T-helper 17 cell (primary cell): Measurements from ENCODE around the gene PARD3. TPM values are rescaled to one million over a fixed set of nuclear protein-coding genes. Genes with fewer than 3 reads are reported as not detected.
"Not testable (repeated sequence)": the region's sequence is repeated elsewhere in the genome, so short reads cannot be mapped to it uniquely, and the experiment has no call there.

Experiments
- ATAC-seq: fragments of 150-1000 bp; cut with Tn5 transposase; 2 replicates; pipeline ENCODE4 v1.10.0; 2021; ENCODE audit warnings: mild to moderate bottlenecking, moderate library complexity
- DNase-seq, 3 donors: peaks; one replicate each; pipeline versions ENCODE4 v3.0.0 to v3.0.0-alpha.2; 2020 to 2021
- H3K9me3 ChIP-seq: one replicate; pipeline ENCODE4 v1.7.0; 2013; ENCODE audit warnings: low read length, mild to moderate bottlenecking; ENCODE audit not compliant: control insufficient read depth, poor library complexity, severe bottlenecking
- H3K27ac Mint-ChIP-seq: one replicate; pipeline ENCODE4 v1.8.0; 2022; ENCODE audit warnings: mild to moderate bottlenecking, moderate library complexity, mixed read lengths
- H3K27me3 Mint-ChIP-seq: one replicate; pipeline ENCODE4 v1.8.0; 2022; ENCODE audit warnings: mixed read lengths
- H3K36me3 Mint-ChIP-seq: one replicate; pipeline ENCODE4 v1.8.0; 2022; ENCODE audit warnings: low read depth, mixed read lengths
- H3K4me1 Mint-ChIP-seq: one replicate; pipeline ENCODE4 v1.8.0; 2022; ENCODE audit warnings: mild to moderate bottlenecking, mixed read lengths
- H3K4me3 Mint-ChIP-seq: one replicate; pipeline ENCODE4 v1.8.0; 2022; ENCODE audit warnings: mild to moderate bottlenecking, moderate library complexity, mixed read lengths
- total RNA-seq, 4 donors: library from RNA in 2 of 4; stranded (reverse) in 2 of 4; gene quantifications; one replicate each; pipeline ENCODE4 v1.2.3 and lab custom pipeline; 2022 to 2026

PARD3 gene
- total RNA-seq, 2 donors from 2014 or later = 0.32 to 8.2 TPM

- Mint-ChIP-seq H3K36me3 (no peaks in the 10 kb centered on the region), H3K4me3 (no peak overlapping the region), H3K27ac (no peak overlapping the region), H3K4me1 (peaks cover 10% of the 10 kb centered on the region), H3K27me3 (peaks cover 55% of the 10 kb centered on the region)
- no peaks in the 10 kb centered on the region for H3K9me3 ChIP-seq
- DNase-seq (no peak), ATAC-seq (no peak)
Measured at GRCh38 chr10:34655286-34656170, 159.6 kb downstream of the PARD3 start.

DNA sequence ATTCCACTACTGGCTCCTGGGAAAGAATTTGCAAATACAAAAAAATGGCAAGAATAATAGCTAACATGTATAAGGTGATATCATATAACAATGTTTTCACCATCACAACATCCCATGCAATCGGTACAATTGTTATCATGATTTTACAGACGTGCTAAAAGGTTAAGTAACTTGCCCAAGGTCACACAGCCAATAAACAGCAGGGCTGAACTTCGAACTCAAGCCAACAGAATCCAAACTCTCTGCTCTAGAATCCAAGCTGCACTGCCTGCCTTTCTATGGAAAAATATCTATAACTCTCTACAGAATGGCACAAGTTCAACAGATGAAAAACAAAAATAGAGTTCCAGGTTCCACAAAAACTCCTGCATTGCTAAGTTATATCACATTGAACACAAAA, 160.9 kb downstream of the PARD3 start:
- no peaks in the 10 kb centered on the region for H3K9me3 ChIP-seq
- Mint-ChIP-seq H3K4me1 (peaks cover 10% of the 10 kb centered on the region), H3K27ac (no peak overlapping the region), H3K36me3 (no peaks in the 10 kb centered on the region), H3K27me3 (peaks cover 57% of the 10 kb centered on the region), H3K4me3 (no peak overlapping the region)
- ATAC-seq = no peak
- DNase-seq = no peak

GRCh38 chr10:34653530-34653929, 161.6 kb downstream of the PARD3 start:
- ATAC-seq (no peak), DNase-seq (no peak)
- no peaks in the 10 kb centered on the region for H3K36me3 Mint-ChIP-seq
- H3K27ac Mint-ChIP-seq = no peak overlapping the region
- H3K4me3 Mint-ChIP-seq = no peak overlapping the region
- peaks cover 62% of the 10 kb centered on the region for H3K27me3 Mint-ChIP-seq
- H3K4me1 Mint-ChIP-seq = peaks cover 10% of the 10 kb centered on the region
- H3K9me3 ChIP-seq = no peaks in the 10 kb centered on the region

- no peak overlapping the region for H3K27ac Mint-ChIP-seq
- no peak for DNase-seq
- H3K4me1 Mint-ChIP-seq = peaks cover 10% of the 10 kb centered on the region
- H3K9me3 ChIP-seq = no peaks in the 10 kb centered on the region
- H3K4me3 Mint-ChIP-seq = no peak overlapping the region
- no peaks in the 10 kb centered on the region for H3K36me3 Mint-ChIP-seq
- peaks cover 63% of the 10 kb centered on the region for H3K27me3 Mint-ChIP-seq
- no peak for ATAC-seq
Measured at GRCh38 chr10:34651416-34652195, 163.5 kb downstream of the PARD3 start.

DNA sequence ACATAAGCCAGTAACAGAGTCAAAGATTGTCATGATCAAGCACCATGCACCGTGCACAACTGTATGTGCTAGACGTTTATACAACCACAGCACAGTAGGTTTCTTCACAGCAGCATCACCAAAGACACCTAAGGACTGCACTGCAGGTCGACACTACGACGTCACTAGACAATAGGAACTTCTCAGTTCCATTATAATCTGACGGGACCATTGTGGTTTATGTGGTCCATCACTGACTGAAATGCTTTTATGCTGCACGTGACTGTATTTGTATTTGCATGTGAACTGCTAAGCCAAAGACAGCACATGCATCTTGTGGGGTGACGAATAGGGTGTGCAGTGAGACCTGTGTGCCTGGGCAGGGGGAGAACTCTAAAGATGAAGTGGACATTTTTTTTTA, 164.9 kb downstream of the PARD3 start:
- no peaks in the 10 kb centered on the region for H3K9me3 ChIP-seq
- ATAC-seq (no peak), DNase-seq (no peak)
- no peak overlapping the region for H3K4me3 Mint-ChIP-seq
- no peak overlapping the region for H3K27ac Mint-ChIP-seq
- peaks cover 60% of the 10 kb centered on the region for H3K27me3 Mint-ChIP-seq
- no peaks in the 10 kb centered on the region for H3K36me3 Mint-ChIP-seq
- H3K4me1 Mint-ChIP-seq = peaks cover 6% of the 10 kb centered on the region

GRCh38 chr10:34649385-34649784, 165.7 kb downstream of the PARD3 start:
- H3K4me3 Mint-ChIP-seq = no peak overlapping the region
- DNase-seq (no peak), ATAC-seq (no peak)
- H3K27ac Mint-ChIP-seq = no peak overlapping the region
- no peaks in the 10 kb centered on the region for H3K4me1 Mint-ChIP-seq
- H3K36me3 Mint-ChIP-seq = no peaks in the 10 kb centered on the region
- peaks cover 52% of the 10 kb centered on the region for H3K27me3 Mint-ChIP-seq
- H3K9me3 ChIP-seq = no peaks in the 10 kb centered on the region

- H3K4me3 Mint-ChIP-seq = no peak overlapping the region
- no peaks in the 10 kb centered on the region for H3K36me3 Mint-ChIP-seq
- DNase-seq (no peak), ATAC-seq (no peak)
- H3K27me3 Mint-ChIP-seq = peaks cover 47% of the 10 kb centered on the region
- H3K27ac Mint-ChIP-seq = no peak overlapping the region
- H3K4me1 Mint-ChIP-seq = no peaks in the 10 kb centered on the region
- no peaks in the 10 kb centered on the region for H3K9me3 ChIP-seq
Measured at GRCh38 chr10:34648919-34649318, 166.2 kb downstream of the PARD3 start.

DNA sequence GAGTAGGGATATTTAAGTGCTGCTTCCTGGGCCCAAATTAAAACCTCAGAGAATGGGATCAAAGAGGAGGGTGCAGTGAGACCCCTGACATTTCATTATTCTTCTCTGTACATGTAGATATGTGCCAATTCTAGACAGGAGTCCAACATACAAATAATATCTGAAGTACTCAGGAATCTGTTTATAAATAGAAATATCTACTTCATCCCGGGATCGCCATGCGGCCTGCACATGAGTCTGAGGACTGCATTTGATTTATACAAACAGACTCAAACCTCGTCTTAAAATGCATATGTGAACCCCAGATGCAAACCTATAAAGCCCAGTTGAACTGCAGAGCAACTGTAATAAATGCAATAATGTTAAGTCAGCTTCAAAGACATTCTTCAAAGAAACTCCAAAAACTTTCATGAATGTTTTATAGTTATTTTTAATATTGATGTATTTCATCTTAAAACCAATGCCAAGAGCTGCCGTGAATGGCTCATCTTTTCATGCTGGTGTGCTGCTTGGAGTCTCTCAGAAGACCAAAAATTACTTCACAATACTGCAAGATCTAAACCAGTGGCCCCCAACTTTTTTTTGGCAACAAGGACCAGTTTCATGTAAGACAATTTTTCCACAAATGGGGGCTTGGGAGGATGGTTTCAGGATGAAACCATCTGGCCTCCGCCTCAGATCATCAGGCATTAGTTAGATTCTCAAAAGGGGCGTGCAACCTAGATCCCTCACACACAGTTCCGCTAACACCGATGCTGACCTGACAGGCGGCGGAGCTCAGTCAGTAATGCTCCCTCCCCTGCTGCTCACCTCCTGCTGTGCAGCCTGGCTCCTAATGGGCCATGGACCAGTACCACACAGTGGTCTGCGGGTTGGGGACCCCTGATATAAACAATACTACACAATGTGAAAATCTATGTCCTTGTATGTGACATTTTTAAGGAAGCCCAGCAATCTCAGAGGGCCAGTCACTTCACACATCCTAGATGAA, 166.9 kb downstream of the PARD3 start:
- DNase-seq = no peak
- Mint-ChIP-seq H3K36me3 (no peaks in the 10 kb centered on the region), H3K4me3 (no peak overlapping the region), H3K4me1 (no peaks in the 10 kb centered on the region), H3K27me3 (peaks cover 47% of the 10 kb centered on the region), H3K27ac (no peak overlapping the region)
- no peaks in the 10 kb centered on the region for H3K9me3 ChIP-seq
- no peak for ATAC-seq

DNA sequence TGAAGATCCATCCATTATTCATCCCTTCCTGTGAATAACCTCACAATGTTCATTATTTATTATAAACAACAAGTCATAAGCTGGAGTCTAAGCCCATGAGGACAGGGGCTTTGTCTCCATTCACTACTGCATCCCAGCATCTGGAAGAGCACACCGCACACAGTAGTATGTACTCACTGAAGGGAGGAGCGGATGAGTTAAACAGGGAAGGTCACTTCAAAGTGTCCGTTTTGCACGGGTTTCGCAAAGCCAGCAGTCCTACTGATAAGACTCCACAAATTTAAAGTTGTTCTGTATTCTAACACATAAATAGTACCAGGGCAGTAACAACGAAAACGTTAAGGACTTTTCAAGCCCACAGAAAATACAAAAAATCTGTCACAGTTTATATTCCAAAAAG, 167.9 kb downstream of the PARD3 start:
- Mint-ChIP-seq H3K4me3 (no peak overlapping the region), H3K27ac (no peak overlapping the region), H3K4me1 (peaks cover 3% of the 10 kb centered on the region), H3K36me3 (no peaks in the 10 kb centered on the region), H3K27me3 (peaks cover 47% of the 10 kb centered on the region)
- DNase-seq (no peak), ATAC-seq (no peak)
- no peaks in the 10 kb centered on the region for H3K9me3 ChIP-seq

GRCh38 chr10:34646331-34646730, 168.8 kb downstream of the PARD3 start:
- Mint-ChIP-seq H3K27me3 (peaks cover 41% of the 10 kb centered on the region), H3K4me3 (no peak overlapping the region), H3K36me3 (no peaks in the 10 kb centered on the region), H3K4me1 (peaks cover 3% of the 10 kb centered on the region), H3K27ac (no peak overlapping the region)
- DNase-seq (no peak), ATAC-seq (no peak)
- H3K9me3 ChIP-seq = no peaks in the 10 kb centered on the region

- ATAC-seq, H3K4me1 Mint-ChIP-seq, H3K27ac Mint-ChIP-seq, DNase-seq, H3K9me3 ChIP-seq, H3K36me3 Mint-ChIP-seq, H3K4me3 Mint-ChIP-seq: not testable (repeated sequence)
- peaks cover 31% of the 10 kb centered on the region for H3K27me3 Mint-ChIP-seq
Measured at GRCh38 chr10:34644815-34645214, 170.3 kb downstream of the PARD3 start.

GRCh38 chr10:34644224-34644623, 170.9 kb downstream of the PARD3 start:
- Mint-ChIP-seq H3K4me1 (peaks cover 3% of the 10 kb centered on the region), H3K4me3 (no peak overlapping the region), H3K36me3 (no peaks in the 10 kb centered on the region), H3K27ac (no peak overlapping the region), H3K27me3 (peaks cover 30% of the 10 kb centered on the region)
- no peaks in the 10 kb centered on the region for H3K9me3 ChIP-seq
- DNase-seq = no peak
- no peak for ATAC-seq

GRCh38 chr10:34643620-34644019, 171.5 kb downstream of the PARD3 start:
- ATAC-seq (no peak), DNase-seq (no peak)
- peaks cover 4% of the 10 kb centered on the region for H3K4me1 Mint-ChIP-seq
- H3K9me3 ChIP-seq = no peaks in the 10 kb centered on the region
- H3K27ac Mint-ChIP-seq = no peak overlapping the region
- no peak overlapping the region for H3K4me3 Mint-ChIP-seq
- H3K36me3 Mint-ChIP-seq = no peaks in the 10 kb centered on the region
- H3K27me3 Mint-ChIP-seq = peaks cover 25% of the 10 kb centered on the region
